Stimulated activated naive CD8-positive, alpha-beta T cell treated with anti-CD3 and anti-CD28 coated beads, Interleukin-15, Interleukin-2, amounts not matched to agents 100 ng/mL and 50 ng/mL, for 24 hours (primary cell): ENCODE data around the gene NUCB2.

Source experiments
- H3K27ac Mint-ChIP-seq: one replicate; pipeline ENCODE4 v1.8.0; 2021; ENCODE audit warnings: mild to moderate bottlenecking, mixed read lengths
- H3K27me3 Mint-ChIP-seq: one replicate; pipeline ENCODE4 v1.8.0; 2021; ENCODE audit warnings: mixed read lengths
- H3K36me3 Mint-ChIP-seq: one replicate; pipeline ENCODE4 v1.8.0; 2021; ENCODE audit warnings: low read depth, mixed read lengths
- H3K4me1 Mint-ChIP-seq: one replicate; pipeline ENCODE4 v1.8.0; 2021; ENCODE audit warnings: low read depth, mixed read lengths
- H3K4me3 Mint-ChIP-seq: one replicate; pipeline ENCODE4 v1.8.0; 2021; ENCODE audit warnings: mild to moderate bottlenecking, mixed read lengths
- H3K9me3 Mint-ChIP-seq: one replicate; pipeline ENCODE4 v1.8.0; 2021; ENCODE audit warnings: mixed read lengths

Gene NUCB2

DNA sequence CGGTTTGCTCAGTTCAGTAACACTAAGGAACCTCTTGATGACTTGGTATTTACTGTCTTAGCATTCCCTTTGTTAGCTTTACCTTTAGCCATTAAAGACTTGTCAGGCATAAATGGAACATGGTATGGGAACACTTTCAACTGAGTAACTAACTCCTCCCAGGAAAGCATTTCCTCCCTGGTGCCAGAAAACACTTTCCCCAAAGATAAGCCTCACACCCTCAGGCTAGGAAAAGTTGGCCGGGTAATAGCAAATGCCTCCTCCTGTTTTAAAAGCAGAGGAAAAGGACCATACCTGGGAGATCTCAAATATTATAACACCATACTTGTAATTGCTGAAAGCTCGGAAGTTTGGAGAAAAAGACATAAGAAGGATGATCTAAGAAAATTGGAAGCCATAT is 100.0 kb downstream of the NUCB2 start:
- Mint-ChIP-seq H3K9me3 (peaks cover 7% of the 10 kb centered on the region), H3K36me3 (peaks cover 30% of the 10 kb centered on the region)

DNA sequence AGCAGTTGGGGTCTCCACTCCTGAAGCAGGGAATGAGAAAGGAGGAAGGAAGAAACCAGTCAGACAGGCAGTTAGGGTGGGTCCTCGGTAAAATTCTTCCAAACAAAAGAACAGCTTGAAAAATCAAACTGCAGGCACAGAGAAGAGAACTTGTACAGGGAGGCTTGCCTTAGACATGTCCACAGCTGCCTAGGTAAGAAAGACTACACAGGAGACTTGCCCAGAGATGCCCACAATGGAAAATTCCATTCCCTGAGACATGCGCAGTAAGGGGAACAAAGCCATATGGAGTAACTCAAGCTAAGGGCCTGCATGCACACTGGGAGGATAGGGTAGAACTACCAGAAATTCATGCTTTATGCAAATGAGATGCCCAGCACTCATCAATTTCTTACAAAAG is 102.1 kb downstream of the NUCB2 start:
- H3K27ac Mint-ChIP-seq: no peak overlapping the region
- no peaks in the 10 kb centered on the region for H3K4me1 Mint-ChIP-seq
- peaks cover 14% of the 10 kb centered on the region for H3K36me3 Mint-ChIP-seq
- H3K4me3 Mint-ChIP-seq: no peak overlapping the region
- no peaks in the 10 kb centered on the region for H3K9me3 Mint-ChIP-seq
- H3K27me3 Mint-ChIP-seq: no peaks in the 10 kb centered on the region

More for the DNA sequence above, 100.0 kb downstream of the NUCB2 start:
- Mint-ChIP-seq H3K27me3 (no peaks in the 10 kb centered on the region), H3K4me3 (no peak overlapping the region), H3K27ac (no peak overlapping the region), H3K4me1 (no peaks in the 10 kb centered on the region)

- Mint-ChIP-seq H3K4me1 (no peaks in the 10 kb centered on the region), H3K9me3 (no peaks in the 10 kb centered on the region), H3K27me3 (no peaks in the 10 kb centered on the region), H3K4me3 (no peak overlapping the region), H3K27ac (no peak overlapping the region), H3K36me3 (peaks cover 9% of the 10 kb centered on the region)
These were observed 103.0 kb downstream of the NUCB2 start for GRCh38 chr11:17379383-17380180.

GRCh38 chr11:17381156-17381555 is 104.6 kb downstream of the NUCB2 start:
- Mint-ChIP-seq H3K27me3 (no peaks in the 10 kb centered on the region), H3K9me3 (no peaks in the 10 kb centered on the region), H3K27ac (no peak overlapping the region), H3K4me3 (no peak overlapping the region), H3K36me3 (peaks cover 3% of the 10 kb centered on the region), H3K4me1 (no peaks in the 10 kb centered on the region)
